PFSK-1 (cell line): ENCODE results near the gene TTLL13.

Experiments
- FOXP2 ChIP-seq: optimal IDR thresholded peaks from 2 replicates; pipeline ENCODE3; 2011; ENCODE audit warnings: borderline replicate concordance, control low read depth, inconsistent platforms; ENCODE audit not compliant: insufficient read depth; ENCODE audit errors: extremely low read length, extremely low read depth
- POLR2AphosphoS5 ChIP-seq: IDR thresholded peaks from 2 replicates; pipeline ENCODE4 v1.6.1; 2012; ENCODE audit warnings: low read depth, mild to moderate bottlenecking, control low read depth, low read length, moderate library complexity
- SIN3A ChIP-seq: IDR thresholded peaks from 2 replicates; pipeline ENCODE4 v1.6.1; 2012; ENCODE audit warnings: mild to moderate bottlenecking, low read length, moderate library complexity, borderline replicate concordance; ENCODE audit not compliant: insufficient read depth

GRCh38 chr15:90232941-90233386, 16.4 kb upstream of the TTLL13 start:
- TF ChIP-seq FOXP2 (no peak), POLR2AphosphoS5 (no peak), SIN3A (no peak)
